Breast epithelium (tissue), 4 donors: ENCODE measurements around the gene ITIH2. TPM values are rescaled to one million over a fixed set of nuclear protein-coding genes. Genes with fewer than 3 reads are reported as not detected.
"Not testable (repeated sequence)": the region's sequence is repeated elsewhere in the genome, so short reads cannot be mapped to it uniquely, and the experiment has no call there.

ENCODE experiments used
- DNase-seq, 2 donors: peaks; one replicate each; pipeline ENCODE4 v3.0.0-alpha.2; 2019; ENCODE audit warnings: low spot score in 2 of 2
- H3K27ac ChIP-seq, 2 donors: fragments of 200-600 bp; sonication (generic) in 1 of 2; one replicate each; pipeline ENCODE4 v1.5.1; 2016 to 2019; ENCODE audit warnings: mild to moderate bottlenecking in 1 of 2
- H3K27me3 ChIP-seq, 2 donors: fragments of 200-600 bp; sonication (generic) in 1 of 2; one replicate each; pipeline versions ENCODE4 v1.5.1 to v1.6.0; 2017 to 2019; ENCODE audit warnings: control low read depth in 1 of 2, mild to moderate bottlenecking in 1 of 2
- H3K36me3 ChIP-seq: fragments of 200-600 bp; one replicate; pipeline ENCODE4 v1.5.1; 2019
- H3K4me1 ChIP-seq, 2 donors: fragments of 200-600 bp; sonication (generic); one replicate each; pipeline ENCODE4 v1.5.1; 2016 to 2019; ENCODE audit warnings: control low read depth in 1 of 2
- H3K4me3 ChIP-seq, 3 donors: fragments of 200-600 bp; sonication (generic); 1 replicate in 2 of 3; 2 replicates in 1 of 3; pipeline ENCODE4 v1.5.1; 2016 to 2019; ENCODE audit warnings: mild to moderate bottlenecking in 3 of 3, moderate library complexity in 2 of 3
- H3K9me3 ChIP-seq, 2 donors: fragments of 200-600 bp; sonication (generic) in 1 of 2; one replicate each; pipeline ENCODE4 v1.5.1; 2016 to 2019; ENCODE audit warnings: control low read depth in 1 of 2
- POLR2A ChIP-seq: fragments of 450-650 bp; IDR thresholded peaks from one replicate; pipeline ENCODE4 v1.6.1; 2016; ENCODE audit warnings: antibody characterized with exemption, mild to moderate bottlenecking, moderate library complexity
- POLR2AphosphoS5 ChIP-seq, 3 donors: sonication (generic); formaldehyde crosslinking; IDR thresholded peaks; one replicate each; pipeline ENCODE4 v1.6.1; 2017; ENCODE audit warnings: antibody characterized with exemption in 3 of 3
- intact Hi-C: fragments of 100-400 bp; cut with DNase I; formaldehyde crosslinking; loops from one replicate; pipeline ENCODE4 v1.15.1; 2023; ENCODE audit warnings: low total_unique reads
- total RNA-seq, 3 donors: library from RNA; depleted of rRNA; stranded (reverse); fragments of >200 nt; gene quantifications; one replicate each; pipeline ENCODE4 v1.1.0, GENCODE V29; 2016
- TF ChIP-seq, protein P1 (sequence below), 3 donors: fragments of 450-650 bp; IDR thresholded peaks; one replicate each; pipeline ENCODE4 v1.5.1; 2016 to 2017; ENCODE audit warnings: antibody characterized with exemption in 3 of 3, mild to moderate bottlenecking in 3 of 3, moderate library complexity in 3 of 3

Gene ITIH2
- total RNA-seq, 3 donors from 2014 or later = 0.73 to 2.0 TPM; not detected in 1

DNA sequence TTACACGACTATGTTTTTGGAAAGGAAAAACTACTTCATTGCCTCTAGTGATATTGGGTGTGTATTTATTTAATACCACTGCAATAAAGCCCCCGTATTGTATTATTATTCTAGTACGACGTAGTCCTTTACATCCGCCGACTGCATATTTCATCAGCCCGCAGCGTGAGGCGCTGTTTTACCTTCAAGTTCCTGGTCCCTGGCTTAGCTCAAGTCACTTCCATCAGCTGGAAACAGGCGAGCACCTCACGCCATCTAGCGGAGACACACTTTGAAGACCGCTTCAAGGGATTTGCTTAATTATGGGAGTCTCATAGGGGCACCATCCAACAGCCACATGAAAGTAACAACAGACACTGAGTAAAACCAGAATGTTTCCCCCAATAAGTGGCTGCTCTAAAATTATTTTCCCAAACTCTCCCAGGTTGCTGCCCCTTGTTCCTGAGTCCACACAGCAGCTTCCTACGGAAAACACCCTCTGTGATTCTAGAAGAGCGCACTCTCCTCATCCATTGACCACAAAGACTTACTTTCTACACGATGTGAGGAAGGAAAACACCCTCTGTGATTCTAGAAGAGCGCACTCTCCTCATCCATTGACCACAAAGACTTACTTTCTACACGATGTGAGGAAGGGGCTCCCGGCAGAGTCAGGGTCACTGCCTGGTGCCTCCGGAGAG is 15.7 kb upstream of the ITIH2 start:
- Histone ChIP-seq H3K9me3 (peaks cover 0 to 13% of the 10 kb centered on the region in 2 donors), H3K4me1 (no peaks in the 10 kb centered on the region), H3K4me3 (no peak overlapping the region), H3K27ac (no peak overlapping the region), H3K36me3 (no peaks in the 10 kb centered on the region), H3K27me3 (no peaks in the 10 kb centered on the region)
- peak; percentile 74 to 78 for DNase-seq
- intact Hi-C loops = loop anchor here (5.0 kb wide), 1 partner anchor 160 kb away; no protein-coding TSS in a partner anchor
- TF ChIP-seq POLR2A (no peak), POLR2AphosphoS5 (IDR thresholded peaks at IDR 0.05) (peak in 1 of 3 donors; percentile 20)
- TF ChIP-seq, protein P1, sequence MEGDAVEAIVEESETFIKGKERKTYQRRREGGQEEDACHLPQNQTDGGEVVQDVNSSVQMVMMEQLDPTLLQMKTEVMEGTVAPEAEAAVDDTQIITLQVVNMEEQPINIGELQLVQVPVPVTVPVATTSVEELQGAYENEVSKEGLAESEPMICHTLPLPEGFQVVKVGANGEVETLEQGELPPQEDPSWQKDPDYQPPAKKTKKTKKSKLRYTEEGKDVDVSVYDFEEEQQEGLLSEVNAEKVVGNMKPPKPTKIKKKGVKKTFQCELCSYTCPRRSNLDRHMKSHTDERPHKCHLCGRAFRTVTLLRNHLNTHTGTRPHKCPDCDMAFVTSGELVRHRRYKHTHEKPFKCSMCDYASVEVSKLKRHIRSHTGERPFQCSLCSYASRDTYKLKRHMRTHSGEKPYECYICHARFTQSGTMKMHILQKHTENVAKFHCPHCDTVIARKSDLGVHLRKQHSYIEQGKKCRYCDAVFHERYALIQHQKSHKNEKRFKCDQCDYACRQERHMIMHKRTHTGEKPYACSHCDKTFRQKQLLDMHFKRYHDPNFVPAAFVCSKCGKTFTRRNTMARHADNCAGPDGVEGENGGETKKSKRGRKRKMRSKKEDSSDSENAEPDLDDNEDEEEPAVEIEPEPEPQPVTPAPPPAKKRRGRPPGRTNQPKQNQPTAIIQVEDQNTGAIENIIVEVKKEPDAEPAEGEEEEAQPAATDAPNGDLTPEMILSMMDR (IDR thresholded peaks at IDR 0.05) = peak; percentile 67 to 95 (median 78)

DNA sequence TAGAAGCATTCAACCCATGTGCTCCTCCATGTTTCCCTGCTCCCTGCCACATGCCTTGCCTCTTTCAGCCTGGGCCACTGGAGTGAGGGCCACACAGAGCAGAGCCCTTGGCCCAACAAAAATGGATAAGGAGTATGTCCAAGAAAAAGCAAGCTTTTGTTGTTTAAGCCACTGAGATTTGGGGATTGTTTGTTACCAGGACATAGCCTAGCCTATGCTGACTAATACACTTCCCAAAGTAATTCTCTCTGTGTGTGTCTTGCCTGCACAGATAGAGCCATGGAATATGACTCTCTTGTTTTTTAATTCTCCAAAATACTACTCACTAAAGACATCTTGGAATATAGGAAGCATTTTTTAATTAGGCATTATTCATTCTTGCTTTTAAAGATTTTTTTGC is 13.5 kb upstream of the ITIH2 start:
- no peaks in the 10 kb centered on the region for H3K36me3 ChIP-seq
- no peaks in the 10 kb centered on the region for H3K4me1 ChIP-seq
- peaks cover 0 to 23% of the 10 kb centered on the region in 2 donors for H3K9me3 ChIP-seq
- DNase-seq = no peak
- H3K27me3 ChIP-seq = no peaks in the 10 kb centered on the region
- no peak overlapping the region for H3K4me3 ChIP-seq
- no peak overlapping the region for H3K27ac ChIP-seq
- intact Hi-C loops = loop anchor here (5.0 kb wide), 1 partner anchor 162 kb away; no protein-coding TSS in a partner anchor
- TF ChIP-seq POLR2A (no peak), POLR2AphosphoS5 (IDR thresholded peaks at IDR 0.05) (no peak)
- TF ChIP-seq, protein P1 (IDR thresholded peaks at IDR 0.05) = no peak

DNA sequence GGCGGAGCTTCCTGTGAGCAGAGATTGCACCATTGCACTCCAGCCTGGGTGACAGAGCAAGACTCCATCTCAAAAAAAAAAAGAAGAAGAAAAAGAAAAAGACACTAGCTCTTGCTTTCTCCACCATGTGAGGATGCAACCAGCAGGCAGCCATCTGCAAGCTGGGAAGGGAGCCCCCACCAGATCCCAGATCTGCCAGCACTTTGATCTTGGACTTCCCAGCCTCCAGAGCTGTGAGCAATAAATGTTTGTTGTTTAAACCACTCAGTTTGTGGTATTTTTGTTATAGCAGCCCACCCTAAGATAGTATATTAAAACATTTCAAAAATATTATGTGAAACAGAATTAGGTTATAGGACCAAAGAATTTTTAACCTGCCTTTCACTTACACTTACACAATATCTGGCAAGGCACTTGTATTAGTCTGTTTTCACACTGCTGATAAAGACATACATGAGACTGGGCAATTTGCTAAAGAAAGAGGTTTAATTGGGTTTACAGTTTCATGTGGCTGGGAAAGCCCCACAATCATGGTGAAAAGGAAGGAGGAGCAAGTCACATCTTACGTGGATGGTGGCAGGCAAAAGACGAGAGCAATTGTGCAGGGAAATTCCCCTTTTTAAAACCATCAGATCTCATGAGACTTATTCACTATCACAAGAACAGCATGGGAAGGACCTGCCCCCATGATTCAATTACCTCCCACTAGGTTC is 12.1 kb upstream of the ITIH2 start:
- H3K27me3 ChIP-seq, H3K27ac ChIP-seq, H3K36me3 ChIP-seq, H3K4me3 ChIP-seq, H3K4me1 ChIP-seq, intact Hi-C loops, DNase-seq: not testable (repeated sequence)
- H3K9me3 ChIP-seq = peaks cover 0 to 23% of the 10 kb centered on the region in 2 donors

DNA sequence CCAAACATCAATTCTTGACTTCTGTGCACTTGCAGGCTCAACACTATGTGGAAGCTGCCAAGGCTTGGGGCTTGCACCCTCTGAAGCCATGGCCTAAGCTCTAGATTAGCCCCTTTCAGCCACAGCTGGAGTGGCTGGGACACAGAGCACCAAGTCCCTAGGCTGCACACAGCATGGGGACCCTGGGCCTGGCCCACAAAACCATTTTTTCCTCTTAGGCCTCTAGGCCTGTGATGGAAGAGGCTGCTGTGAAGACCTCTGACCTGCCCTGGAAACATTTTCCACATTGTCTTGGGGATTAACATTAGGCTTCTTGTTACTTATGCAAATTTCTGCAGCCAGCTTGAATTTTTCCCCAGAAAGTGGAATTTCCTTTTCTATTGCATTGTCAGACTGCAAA is 10.7 kb upstream of the ITIH2 start:
- H3K27ac ChIP-seq, intact Hi-C loops, H3K27me3 ChIP-seq, H3K4me3 ChIP-seq, H3K4me1 ChIP-seq, H3K36me3 ChIP-seq, DNase-seq: not testable (repeated sequence)
- H3K9me3 ChIP-seq = peaks cover 0 to 23% of the 10 kb centered on the region in 2 donors

DNA sequence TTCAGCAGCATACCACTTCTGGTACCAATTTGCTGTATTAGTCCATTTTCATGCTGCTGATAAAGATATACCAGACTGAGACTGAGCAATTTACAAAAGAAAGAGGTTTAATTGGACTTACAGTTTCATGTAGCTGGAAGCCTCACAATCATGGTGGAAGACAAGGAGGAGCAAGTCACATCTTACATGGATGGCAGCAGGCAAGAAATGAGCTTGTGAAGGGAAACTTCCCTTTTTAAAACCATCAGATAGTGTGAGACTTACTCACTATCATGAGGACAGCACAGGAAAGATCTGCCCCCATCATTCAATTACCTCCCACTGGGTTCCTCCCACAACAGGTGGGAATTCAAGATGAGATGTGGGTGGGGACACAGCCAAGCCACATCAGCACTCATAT is 9.9 kb upstream of the ITIH2 start:
- H3K4me1 ChIP-seq, intact Hi-C loops, H3K27ac ChIP-seq, DNase-seq, H3K27me3 ChIP-seq, H3K4me3 ChIP-seq, H3K36me3 ChIP-seq: not testable (repeated sequence)
- H3K9me3 ChIP-seq = peaks cover 0 to 23% of the 10 kb centered on the region in 2 donors

DNA sequence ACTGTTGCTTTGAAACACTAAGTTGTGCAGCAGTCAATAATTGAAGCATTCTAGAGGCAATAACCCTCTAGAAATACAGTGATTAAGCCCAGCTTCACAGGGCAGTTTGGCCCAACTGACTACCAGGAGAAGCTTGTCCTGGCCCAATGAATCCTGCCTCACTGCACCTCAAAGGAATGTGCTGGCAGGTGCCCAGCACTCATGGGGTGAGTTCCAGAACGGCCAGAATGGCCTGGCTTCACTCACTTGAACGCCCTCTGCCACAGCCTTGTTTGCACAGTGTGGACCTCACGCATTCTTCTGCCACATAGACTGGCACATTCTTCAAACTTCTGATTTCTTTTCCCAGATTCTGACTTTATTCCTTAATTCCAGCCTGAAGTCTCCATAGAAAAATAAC is 6.6 kb upstream of the ITIH2 start:
- TF ChIP-seq, protein P1 (IDR thresholded peaks at IDR 0.05) = no peak
- TF ChIP-seq POLR2A = no peak
- TF ChIP-seq POLR2AphosphoS5 (IDR thresholded peaks at IDR 0.05) = no peak
- Histone ChIP-seq H3K27me3 (no peaks in the 10 kb centered on the region), H3K36me3 (no peaks in the 10 kb centered on the region), H3K9me3 (peaks cover 0 to 18% of the 10 kb centered on the region in 2 donors), H3K4me3 (no peak overlapping the region), H3K4me1 (no peaks in the 10 kb centered on the region), H3K27ac (no peak overlapping the region)
- intact Hi-C loops = no loop called here
- peak in 1 of 2 donors; percentile 39 for DNase-seq
